GM18498 (cell line): Measurements from ENCODE around the gene SSTR3.

Experiments used
- ATAC-seq: cut with Tn5 transposase; IDR thresholded peaks from one replicate; pipeline ENCODE4 v1.9.1; 2021; ENCODE audit warnings: mild to moderate bottlenecking, moderate library complexity; ENCODE audit not compliant: unreplicated experiment

SSTR3 gene

DNA sequence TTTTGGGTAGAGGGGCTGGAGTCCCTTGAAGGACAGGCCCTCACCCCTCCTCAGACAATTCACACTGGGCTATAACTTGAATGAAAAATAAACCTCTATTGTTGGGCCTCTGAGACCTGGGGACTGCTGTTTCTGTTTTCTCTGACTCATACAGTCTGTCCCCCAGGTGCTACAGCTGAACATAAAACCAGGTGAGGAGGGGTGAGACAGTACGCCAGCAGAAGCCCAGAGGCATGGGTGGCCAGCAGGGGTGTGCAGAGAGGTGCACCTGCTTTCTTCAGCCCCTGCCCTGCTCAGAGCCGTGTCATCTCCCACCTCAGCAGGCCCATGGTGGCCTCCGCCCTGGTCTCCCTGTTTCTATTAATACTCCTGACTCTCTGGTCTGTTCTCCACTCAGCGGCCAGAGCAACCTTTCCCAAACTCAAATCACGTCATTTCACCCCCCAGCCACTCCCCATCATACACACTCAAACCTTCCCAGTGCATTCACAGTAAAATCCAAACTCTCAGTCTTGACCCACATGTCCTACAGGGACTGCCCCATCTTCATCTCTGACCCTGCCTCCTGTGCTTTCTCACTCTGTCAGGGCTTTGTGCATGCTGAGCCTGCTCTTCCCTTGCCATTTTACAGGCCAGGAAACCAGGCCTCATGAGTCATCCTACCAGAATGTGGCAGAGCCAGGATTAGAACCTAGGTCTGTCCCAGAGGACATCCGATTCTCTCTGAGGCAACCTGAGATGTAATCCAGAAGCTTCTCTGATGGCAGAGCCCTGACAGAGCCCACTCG, 57.2 kb downstream of the SSTR3 start:
- no peak for ATAC-seq
